ENCODE results near the gene ALLC. TPM values are rescaled to one million over a fixed set of nuclear protein-coding genes. Genes with fewer than 3 reads are reported as not detected.

The ALLC gene
- total RNA-seq, 4 donors from 2014 or later = not detected

DNA sequence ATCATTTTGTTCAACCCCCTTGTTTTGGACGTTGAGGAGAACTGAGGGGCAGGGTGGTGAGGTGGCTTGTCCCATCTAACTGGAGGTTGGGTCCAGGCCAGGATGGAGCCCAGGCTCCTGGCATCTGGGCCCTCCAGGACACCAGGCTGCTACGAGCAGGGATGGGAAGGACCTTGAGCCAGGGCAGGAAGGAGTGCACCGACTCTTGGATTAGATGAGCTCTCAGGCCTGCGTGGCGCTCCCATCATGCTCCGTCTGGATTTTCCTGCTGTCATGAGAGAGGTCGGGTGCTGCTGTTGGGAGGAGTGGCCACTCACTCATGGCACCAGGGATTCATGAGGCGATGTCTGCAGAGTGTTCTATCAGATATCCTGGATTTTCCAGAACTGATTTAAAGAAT is 18.3 kb upstream of the ALLC start:
- DNase-seq (no peak), ATAC-seq (no peak)
- H3K27ac ChIP-seq = no peak overlapping the region
- TF ChIP-seq, protein P1, sequence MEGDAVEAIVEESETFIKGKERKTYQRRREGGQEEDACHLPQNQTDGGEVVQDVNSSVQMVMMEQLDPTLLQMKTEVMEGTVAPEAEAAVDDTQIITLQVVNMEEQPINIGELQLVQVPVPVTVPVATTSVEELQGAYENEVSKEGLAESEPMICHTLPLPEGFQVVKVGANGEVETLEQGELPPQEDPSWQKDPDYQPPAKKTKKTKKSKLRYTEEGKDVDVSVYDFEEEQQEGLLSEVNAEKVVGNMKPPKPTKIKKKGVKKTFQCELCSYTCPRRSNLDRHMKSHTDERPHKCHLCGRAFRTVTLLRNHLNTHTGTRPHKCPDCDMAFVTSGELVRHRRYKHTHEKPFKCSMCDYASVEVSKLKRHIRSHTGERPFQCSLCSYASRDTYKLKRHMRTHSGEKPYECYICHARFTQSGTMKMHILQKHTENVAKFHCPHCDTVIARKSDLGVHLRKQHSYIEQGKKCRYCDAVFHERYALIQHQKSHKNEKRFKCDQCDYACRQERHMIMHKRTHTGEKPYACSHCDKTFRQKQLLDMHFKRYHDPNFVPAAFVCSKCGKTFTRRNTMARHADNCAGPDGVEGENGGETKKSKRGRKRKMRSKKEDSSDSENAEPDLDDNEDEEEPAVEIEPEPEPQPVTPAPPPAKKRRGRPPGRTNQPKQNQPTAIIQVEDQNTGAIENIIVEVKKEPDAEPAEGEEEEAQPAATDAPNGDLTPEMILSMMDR (IDR thresholded peaks at IDR 0.05 in 4 of 5, conservative IDR thresholded peaks at IDR 0.05 in 1 of 5) = no peak
- no peak for TF ChIP-seq POLR2A (IDR thresholded peaks at IDR 0.05)
- no peaks in the 10 kb centered on the region for H3K27me3 ChIP-seq
- H3K36me3 ChIP-seq = no peaks in the 10 kb centered on the region
- H3K9me3 ChIP-seq = no peaks in the 10 kb centered on the region
- intact Hi-C loops (cut with DNase I; ENCODE audit: low total_unique reads) (no loop called here), in situ Hi-C loops (cut with MboI; ENCODE audit: low sequenced_read_pairs in 4 of 4) (no loop called here)
- no peak overlapping the region for H3K4me3 ChIP-seq
- H3K4me1 ChIP-seq = no peaks in the 10 kb centered on the region

DNA sequence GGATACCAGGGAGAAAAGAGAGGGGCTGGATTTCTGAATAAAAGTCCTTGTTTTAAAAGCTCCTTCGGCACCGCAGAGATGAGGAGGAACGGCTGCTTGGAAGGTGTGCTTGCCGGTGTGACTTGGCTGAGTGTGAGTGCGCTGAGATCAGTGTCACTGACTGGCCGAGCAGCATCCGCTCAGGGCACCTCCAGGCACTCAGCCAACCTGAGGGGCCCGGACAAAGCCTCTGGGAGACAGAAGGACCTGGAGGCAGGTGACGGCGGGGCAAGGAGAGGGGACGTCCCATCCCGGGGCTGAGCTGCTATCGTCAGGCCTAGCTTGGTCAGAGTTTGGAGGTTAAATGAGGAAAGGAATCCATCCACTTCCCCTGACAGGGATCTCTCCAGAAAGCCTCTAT is 16.8 kb upstream of the ALLC start:
- TF ChIP-seq POLR2A (IDR thresholded peaks at IDR 0.05) = no peak
- TF ChIP-seq, protein P1 (IDR thresholded peaks at IDR 0.05 in 4 of 5, conservative IDR thresholded peaks at IDR 0.05 in 1 of 5) = no peak
- Histone ChIP-seq H3K4me3 (no peak overlapping the region), H3K27ac (no peak overlapping the region), H3K27me3 (no peaks in the 10 kb centered on the region), H3K4me1 (no peaks in the 10 kb centered on the region), H3K36me3 (no peaks in the 10 kb centered on the region), H3K9me3 (no peaks in the 10 kb centered on the region)
- DNase-seq = no peak
- intact Hi-C loops (cut with DNase I; ENCODE audit: low total_unique reads) = no loop called here
- in situ Hi-C loops (cut with MboI; ENCODE audit: low sequenced_read_pairs in 4 of 4) = no loop called here
- ATAC-seq = no peak

DNA sequence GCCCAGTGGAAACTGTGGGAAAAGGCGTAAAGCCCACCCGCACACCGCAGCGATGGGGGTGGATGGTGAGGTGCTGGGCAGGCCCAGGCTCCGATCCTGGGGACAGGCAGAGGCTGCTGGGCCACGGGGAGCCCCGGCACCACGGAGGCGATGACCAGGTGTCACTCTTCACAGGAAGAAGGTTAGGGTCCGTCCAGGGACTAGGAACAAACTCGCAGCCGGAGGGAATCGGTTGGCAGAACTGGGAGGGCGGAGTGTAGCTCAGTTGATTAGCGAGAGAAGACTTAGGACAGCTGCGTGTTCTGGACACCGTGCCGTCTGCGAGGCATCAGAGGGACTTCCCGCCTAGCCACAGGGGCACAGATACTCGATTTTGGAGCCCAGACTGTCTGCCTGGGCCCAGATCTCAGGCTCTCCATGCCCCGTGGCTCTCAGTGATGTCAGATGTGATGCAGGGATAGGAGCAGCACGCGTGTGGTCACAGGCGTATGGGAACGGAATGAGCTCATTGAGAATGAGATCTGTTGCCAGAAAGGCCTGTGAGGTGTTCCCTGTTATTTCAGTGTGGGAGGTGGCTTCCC is 16.1 kb upstream of the ALLC start:
- no peak overlapping the region for H3K4me3 ChIP-seq
- H3K27ac ChIP-seq = no peak overlapping the region
- intact Hi-C loops (cut with DNase I; ENCODE audit: low total_unique reads) (no loop called here), in situ Hi-C loops (cut with MboI; ENCODE audit: low sequenced_read_pairs in 4 of 4) (no loop called here)
- ATAC-seq = no peak
- TF ChIP-seq, protein P1 (IDR thresholded peaks at IDR 0.05 in 4 of 5, conservative IDR thresholded peaks at IDR 0.05 in 1 of 5) = no peak
- TF ChIP-seq POLR2A (IDR thresholded peaks at IDR 0.05) = no peak
- no peak for DNase-seq
- no peaks in the 10 kb centered on the region for H3K27me3 ChIP-seq
- H3K4me1 ChIP-seq = no peaks in the 10 kb centered on the region
- H3K36me3 ChIP-seq = no peaks in the 10 kb centered on the region
- no peaks in the 10 kb centered on the region for H3K9me3 ChIP-seq

DNA sequence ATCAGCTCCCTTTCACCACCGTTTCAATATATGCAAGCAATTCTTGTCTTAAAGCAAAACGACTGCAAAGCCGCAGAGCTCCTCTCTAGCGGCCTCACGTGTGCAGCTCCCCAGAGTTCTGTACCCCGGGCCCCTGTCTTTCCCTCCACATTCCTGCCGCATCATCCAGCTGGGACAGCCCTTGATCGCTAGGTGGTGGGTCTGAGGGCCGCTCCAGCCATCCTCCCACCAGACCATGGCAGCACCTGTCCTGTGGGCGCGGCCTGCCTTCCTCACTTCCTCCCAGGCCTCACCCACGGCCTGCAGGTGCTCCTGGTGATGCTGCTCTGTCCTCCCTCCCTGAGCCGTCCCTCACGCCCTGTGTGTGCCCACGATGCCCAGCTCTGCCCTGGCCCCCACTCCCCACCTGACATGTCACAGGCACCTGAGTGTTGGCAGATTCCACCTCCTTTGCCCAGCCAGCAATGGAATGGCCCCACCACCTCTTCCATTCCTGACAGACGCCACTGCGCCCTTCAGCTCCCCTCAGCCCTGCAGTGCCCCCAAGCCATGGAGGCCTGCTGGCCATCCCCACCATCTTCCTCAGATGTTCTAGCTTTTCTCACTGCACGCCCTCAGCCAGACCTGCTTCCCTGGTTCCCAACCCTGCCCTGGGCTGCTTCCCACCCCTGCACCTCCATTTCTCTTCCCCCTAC is 15.3 kb upstream of the ALLC start:
- in situ Hi-C loops (cut with MboI; ENCODE audit: low sequenced_read_pairs in 4 of 4) = no loop called here
- no peaks in the 10 kb centered on the region for H3K9me3 ChIP-seq
- no peaks in the 10 kb centered on the region for H3K27me3 ChIP-seq
- ATAC-seq (no peak), DNase-seq (no peak)
- TF ChIP-seq, protein P1 (IDR thresholded peaks at IDR 0.05 in 4 of 5, conservative IDR thresholded peaks at IDR 0.05 in 1 of 5) = no peak
- TF ChIP-seq POLR2A (IDR thresholded peaks at IDR 0.05) = no peak
- intact Hi-C loops (cut with DNase I; ENCODE audit: low total_unique reads) = no loop called here
- H3K27ac ChIP-seq = no peak overlapping the region
- H3K36me3 ChIP-seq = no peaks in the 10 kb centered on the region
- no peak overlapping the region for H3K4me3 ChIP-seq
- H3K4me1 ChIP-seq = no peaks in the 10 kb centered on the region

Data from gastrocnemius medialis (tissue), 4 donors.